Astrocyte (in vitro differentiated cells and primary cell): ENCODE data around the gene SLPI. TPM values are rescaled to one million over a fixed set of nuclear protein-coding genes. Genes with fewer than 3 reads are reported as not detected.

ENCODE experiments used
- DNase-seq: peaks from one replicate; pipeline ENCODE4 v3.0.0-alpha.2; 2010; ENCODE audit warnings: low read depth
- FAIRE-seq: peaks from 2 replicates; lab custom pipeline; 2011; peaks lifted over from hg19 to GRCh38; lab: Jason Lieb, UNC
- H2AFZ ChIP-seq: 2 replicates; pipeline ENCODE4 v1.6.0; 2012; ENCODE audit warnings: low read depth, low read length, inconsistent platforms
- H3K27ac ChIP-seq: 2 replicates; pipeline ENCODE4 v1.5.1; 2011; ENCODE audit warnings: low read depth, low read length, inconsistent platforms
- H3K27me3 ChIP-seq: 2 replicates; pipeline ENCODE4 v1.6.0; 2011; ENCODE audit warnings: low read length, inconsistent platforms; ENCODE audit not compliant: insufficient read depth
- H3K36me3 ChIP-seq: 2 replicates; pipeline ENCODE4 v1.5.1; 2011; ENCODE audit warnings: low read length, inconsistent platforms; ENCODE audit not compliant: insufficient read depth
- H3K4me1 ChIP-seq: 2 replicates; pipeline ENCODE4 v1.5.1; 2011; ENCODE audit warnings: low read length, inconsistent platforms; ENCODE audit not compliant: insufficient read depth
- H3K4me2 ChIP-seq: 2 replicates; pipeline ENCODE4 v1.6.0; 2012; ENCODE audit warnings: low read length, inconsistent platforms
- H3K4me3 ChIP-seq: 2 replicates; pipeline ENCODE4 v1.5.1; 2011; ENCODE audit warnings: low read depth, mild to moderate bottlenecking, low read length, inconsistent platforms; ENCODE audit not compliant: insufficient read depth
- H3K79me2 ChIP-seq: 2 replicates; pipeline ENCODE4 v1.6.0; 2012; ENCODE audit warnings: mild to moderate bottlenecking, low read length, inconsistent platforms; ENCODE audit not compliant: insufficient read depth
- H3K9ac ChIP-seq: 2 replicates; pipeline ENCODE4 v1.6.0; 2012; ENCODE audit warnings: mild to moderate bottlenecking, low read length, inconsistent platforms
- H3K9me3 ChIP-seq: 2 replicates; pipeline ENCODE4 v1.5.1; 2012; ENCODE audit warnings: low read depth, mild to moderate bottlenecking, low read length, inconsistent platforms; ENCODE audit not compliant: insufficient read depth
- H4K20me1 ChIP-seq: 2 replicates; pipeline ENCODE4 v1.6.0; 2012; ENCODE audit warnings: low read length, inconsistent platforms; ENCODE audit not compliant: insufficient read depth
- H3K27ac Mint-ChIP-seq: one replicate; pipeline ENCODE4 v1.8.0; 2021; ENCODE audit warnings: mild to moderate bottlenecking, mixed read lengths; ENCODE audit not compliant: unreplicated experiment
- H3K27me3 Mint-ChIP-seq: one replicate; pipeline ENCODE4 v1.8.0; 2021; ENCODE audit warnings: low read depth, mixed read lengths; ENCODE audit not compliant: unreplicated experiment
- H3K36me3 Mint-ChIP-seq: one replicate; pipeline ENCODE4 v1.8.0; 2021; ENCODE audit warnings: low read depth, mixed read lengths; ENCODE audit not compliant: unreplicated experiment
- H3K4me1 Mint-ChIP-seq: one replicate; pipeline ENCODE4 v1.8.0; 2021; ENCODE audit warnings: low read depth, mixed read lengths; ENCODE audit not compliant: unreplicated experiment
- H3K4me3 Mint-ChIP-seq: one replicate; pipeline ENCODE4 v1.8.0; 2021; ENCODE audit warnings: mild to moderate bottlenecking, moderate library complexity, mixed read lengths; ENCODE audit not compliant: unreplicated experiment
- H3K9me3 Mint-ChIP-seq: one replicate; pipeline ENCODE4 v1.8.0; 2021; ENCODE audit warnings: mild to moderate bottlenecking, mixed read lengths; ENCODE audit not compliant: unreplicated experiment
- EZH2 ChIP-seq: IDR thresholded peaks from 2 replicates; pipeline ENCODE4 v1.6.1; 2012; ENCODE audit warnings: mild to moderate bottlenecking, low read length, inconsistent platforms; ENCODE audit not compliant: insufficient read depth
- total RNA-seq: library from RNA; stranded (reverse); gene quantifications from 2 replicates; pipeline ENCODE4 v1.2.1, GENCODE V29; 2021
- TF ChIP-seq, protein P1 (sequence below): IDR thresholded peaks from 2 replicates; pipeline ENCODE4 v1.5.1; 2011; ENCODE audit warnings: low read depth, mild to moderate bottlenecking, inconsistent platforms, low read length, moderate library complexity; ENCODE audit not compliant: insufficient read depth

Gene SLPI
- total RNA-seq, 1 donor from 2014 or later = 0.41 TPM

DNA sequence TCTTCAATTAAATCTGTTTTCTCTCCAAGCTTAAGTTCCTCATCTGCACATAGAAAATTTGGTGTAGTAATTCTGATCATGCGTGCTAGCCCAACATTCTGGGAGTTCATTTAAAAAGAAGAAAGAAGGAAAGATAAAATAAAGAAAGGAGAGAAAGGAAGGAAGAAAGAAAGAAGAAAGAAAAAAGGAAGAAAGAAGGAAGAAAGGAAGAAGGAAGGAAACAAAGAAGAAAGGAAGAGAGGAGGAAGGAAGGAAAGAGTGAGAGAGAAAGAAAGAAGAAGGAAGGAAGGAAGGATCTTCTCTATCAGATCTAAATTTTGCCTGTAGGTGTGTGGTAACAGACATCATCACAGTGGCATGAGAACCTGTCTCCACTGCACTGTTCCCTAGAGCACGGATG is 16.2 kb downstream of the SLPI start:
- Mint-ChIP-seq H3K4me1 (no peaks in the 10 kb centered on the region), H3K9me3 (peaks cover 5% of the 10 kb centered on the region), H3K36me3 (no peaks in the 10 kb centered on the region), H3K4me3 (no peak overlapping the region), H3K27ac (no peak overlapping the region), H3K27me3 (peaks cover 14% of the 10 kb centered on the region)
- no peak overlapping the region for H2AFZ ChIP-seq
- no peaks in the 10 kb centered on the region for H4K20me1 ChIP-seq
- no peaks in the 10 kb centered on the region for H3K36me3 ChIP-seq
- H3K27ac ChIP-seq = no peak overlapping the region
- H3K4me3 ChIP-seq = no peak overlapping the region
- H3K79me2 ChIP-seq = no peaks in the 10 kb centered on the region
- no peak overlapping the region for H3K9ac ChIP-seq
- no peaks in the 10 kb centered on the region for H3K9me3 ChIP-seq
- no peak overlapping the region for H3K4me2 ChIP-seq
- H3K27me3 ChIP-seq = no peaks in the 10 kb centered on the region
- TF ChIP-seq, protein P1, sequence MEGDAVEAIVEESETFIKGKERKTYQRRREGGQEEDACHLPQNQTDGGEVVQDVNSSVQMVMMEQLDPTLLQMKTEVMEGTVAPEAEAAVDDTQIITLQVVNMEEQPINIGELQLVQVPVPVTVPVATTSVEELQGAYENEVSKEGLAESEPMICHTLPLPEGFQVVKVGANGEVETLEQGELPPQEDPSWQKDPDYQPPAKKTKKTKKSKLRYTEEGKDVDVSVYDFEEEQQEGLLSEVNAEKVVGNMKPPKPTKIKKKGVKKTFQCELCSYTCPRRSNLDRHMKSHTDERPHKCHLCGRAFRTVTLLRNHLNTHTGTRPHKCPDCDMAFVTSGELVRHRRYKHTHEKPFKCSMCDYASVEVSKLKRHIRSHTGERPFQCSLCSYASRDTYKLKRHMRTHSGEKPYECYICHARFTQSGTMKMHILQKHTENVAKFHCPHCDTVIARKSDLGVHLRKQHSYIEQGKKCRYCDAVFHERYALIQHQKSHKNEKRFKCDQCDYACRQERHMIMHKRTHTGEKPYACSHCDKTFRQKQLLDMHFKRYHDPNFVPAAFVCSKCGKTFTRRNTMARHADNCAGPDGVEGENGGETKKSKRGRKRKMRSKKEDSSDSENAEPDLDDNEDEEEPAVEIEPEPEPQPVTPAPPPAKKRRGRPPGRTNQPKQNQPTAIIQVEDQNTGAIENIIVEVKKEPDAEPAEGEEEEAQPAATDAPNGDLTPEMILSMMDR = no peak
- no peak for TF ChIP-seq EZH2
- FAIRE-seq (no peak), DNase-seq (no peak)
- H3K4me1 ChIP-seq = no peaks in the 10 kb centered on the region

DNA sequence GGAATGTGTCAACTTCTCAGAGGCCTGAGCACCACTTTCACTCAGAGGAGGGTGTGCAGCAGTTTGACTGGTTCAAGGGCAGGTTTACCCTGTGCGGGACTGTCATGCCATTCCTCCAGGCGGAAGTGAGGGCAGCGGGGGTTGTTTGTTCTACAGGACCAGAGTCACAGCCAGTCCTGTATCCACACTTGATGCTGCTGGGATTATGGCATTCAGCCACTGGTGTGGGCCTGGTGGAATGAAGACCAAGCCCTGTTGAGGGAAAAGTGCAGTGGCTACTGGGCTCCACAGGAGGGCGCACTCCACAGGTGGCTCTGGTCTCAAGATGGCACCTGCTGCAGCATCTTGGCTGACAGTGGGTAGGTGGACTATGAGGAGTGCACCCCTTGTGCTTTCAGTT is 18.4 kb downstream of the SLPI start:
- Mint-ChIP-seq H3K4me3 (no peak overlapping the region), H3K36me3 (no peaks in the 10 kb centered on the region), H3K27me3 (peaks cover 17% of the 10 kb centered on the region), H3K4me1 (no peaks in the 10 kb centered on the region), H3K9me3 (peaks cover 7% of the 10 kb centered on the region), H3K27ac (no peak overlapping the region)
- FAIRE-seq (no peak), DNase-seq (no peak)
- Histone ChIP-seq H2AFZ (no peak overlapping the region), H3K4me1 (no peaks in the 10 kb centered on the region), H3K27ac (no peak overlapping the region), H3K27me3 (peaks cover 2% of the 10 kb centered on the region), H3K9me3 (no peaks in the 10 kb centered on the region), H4K20me1 (no peaks in the 10 kb centered on the region), H3K4me3 (no peak overlapping the region), H3K79me2 (no peaks in the 10 kb centered on the region), H3K9ac (no peak overlapping the region), H3K4me2 (no peak overlapping the region), H3K36me3 (no peaks in the 10 kb centered on the region)
- no peak for TF ChIP-seq EZH2
- TF ChIP-seq, protein P1 = no peak

DNA sequence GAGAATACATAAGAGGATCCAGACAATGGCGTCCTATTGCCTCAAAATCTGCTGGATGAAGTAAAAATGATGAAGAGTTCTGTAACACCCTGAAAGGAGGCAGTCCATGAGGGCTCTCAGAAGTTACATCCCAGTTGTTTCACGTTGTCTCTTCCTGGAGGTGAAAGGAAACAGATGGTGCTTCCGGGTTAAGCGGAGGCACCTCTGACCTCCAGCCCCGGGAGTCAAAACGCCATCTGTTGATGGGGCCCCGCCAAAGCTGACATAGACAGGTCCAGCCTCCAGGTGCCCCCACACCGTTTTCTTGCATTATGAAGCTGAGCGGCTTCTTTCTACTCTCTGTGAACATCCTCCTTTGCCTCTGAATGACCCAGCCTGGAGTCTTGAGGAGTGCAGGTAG is 23.7 kb downstream of the SLPI start:
- Mint-ChIP-seq H3K4me1 (no peaks in the 10 kb centered on the region), H3K9me3 (peaks cover 2% of the 10 kb centered on the region), H3K27me3 (peaks cover 10% of the 10 kb centered on the region), H3K4me3 (no peak overlapping the region), H3K27ac (no peak overlapping the region), H3K36me3 (no peaks in the 10 kb centered on the region)
- Histone ChIP-seq H3K27ac (no peak overlapping the region), H3K36me3 (no peaks in the 10 kb centered on the region), H3K9ac (no peak overlapping the region), H3K4me3 (no peak overlapping the region), H3K4me2 (no peak overlapping the region), H3K4me1 (no peaks in the 10 kb centered on the region), H4K20me1 (no peaks in the 10 kb centered on the region), H3K9me3 (no peaks in the 10 kb centered on the region), H3K27me3 (peaks cover 2% of the 10 kb centered on the region), H3K79me2 (no peaks in the 10 kb centered on the region), H2AFZ (no peak overlapping the region)
- TF ChIP-seq, protein P1 = no peak
- no peak for TF ChIP-seq EZH2
- FAIRE-seq (no peak), DNase-seq (no peak)
